Astrocyte (in vitro differentiated cells and primary cell): ENCODE results near the gene MAG. TPM values are rescaled to one million over a fixed set of nuclear protein-coding genes. Genes with fewer than 3 reads are reported as not detected.
"Not testable (repeated sequence)": the region's sequence is repeated elsewhere in the genome, so short reads cannot be mapped to it uniquely, and the experiment has no call there.

Experiments
- DNase-seq: peaks from one replicate; pipeline ENCODE4 v3.0.0-alpha.2; 2010; ENCODE audit warnings: low read depth
- FAIRE-seq: peaks from 2 replicates; lab custom pipeline; 2011; peaks lifted over from hg19 to GRCh38; lab: Jason Lieb, UNC
- H2AFZ ChIP-seq: 2 replicates; pipeline ENCODE4 v1.6.0; 2012; ENCODE audit warnings: low read depth, low read length, inconsistent platforms
- H3K27ac ChIP-seq: 2 replicates; pipeline ENCODE4 v1.5.1; 2011; ENCODE audit warnings: low read depth, low read length, inconsistent platforms
- H3K27me3 ChIP-seq: 2 replicates; pipeline ENCODE4 v1.6.0; 2011; ENCODE audit warnings: low read length, inconsistent platforms; ENCODE audit not compliant: insufficient read depth
- H3K36me3 ChIP-seq: 2 replicates; pipeline ENCODE4 v1.5.1; 2011; ENCODE audit warnings: low read length, inconsistent platforms; ENCODE audit not compliant: insufficient read depth
- H3K4me1 ChIP-seq: 2 replicates; pipeline ENCODE4 v1.5.1; 2011; ENCODE audit warnings: low read length, inconsistent platforms; ENCODE audit not compliant: insufficient read depth
- H3K4me2 ChIP-seq: 2 replicates; pipeline ENCODE4 v1.6.0; 2012; ENCODE audit warnings: low read length, inconsistent platforms
- H3K4me3 ChIP-seq: 2 replicates; pipeline ENCODE4 v1.5.1; 2011; ENCODE audit warnings: low read depth, mild to moderate bottlenecking, low read length, inconsistent platforms; ENCODE audit not compliant: insufficient read depth
- H3K79me2 ChIP-seq: 2 replicates; pipeline ENCODE4 v1.6.0; 2012; ENCODE audit warnings: mild to moderate bottlenecking, low read length, inconsistent platforms; ENCODE audit not compliant: insufficient read depth
- H3K9ac ChIP-seq: 2 replicates; pipeline ENCODE4 v1.6.0; 2012; ENCODE audit warnings: mild to moderate bottlenecking, low read length, inconsistent platforms
- H3K9me3 ChIP-seq: 2 replicates; pipeline ENCODE4 v1.5.1; 2012; ENCODE audit warnings: low read depth, mild to moderate bottlenecking, low read length, inconsistent platforms; ENCODE audit not compliant: insufficient read depth
- H4K20me1 ChIP-seq: 2 replicates; pipeline ENCODE4 v1.6.0; 2012; ENCODE audit warnings: low read length, inconsistent platforms; ENCODE audit not compliant: insufficient read depth
- H3K27ac Mint-ChIP-seq: one replicate; pipeline ENCODE4 v1.8.0; 2021; ENCODE audit warnings: mild to moderate bottlenecking, mixed read lengths; ENCODE audit not compliant: unreplicated experiment
- H3K27me3 Mint-ChIP-seq: one replicate; pipeline ENCODE4 v1.8.0; 2021; ENCODE audit warnings: low read depth, mixed read lengths; ENCODE audit not compliant: unreplicated experiment
- H3K36me3 Mint-ChIP-seq: one replicate; pipeline ENCODE4 v1.8.0; 2021; ENCODE audit warnings: low read depth, mixed read lengths; ENCODE audit not compliant: unreplicated experiment
- H3K4me1 Mint-ChIP-seq: one replicate; pipeline ENCODE4 v1.8.0; 2021; ENCODE audit warnings: low read depth, mixed read lengths; ENCODE audit not compliant: unreplicated experiment
- H3K4me3 Mint-ChIP-seq: one replicate; pipeline ENCODE4 v1.8.0; 2021; ENCODE audit warnings: mild to moderate bottlenecking, moderate library complexity, mixed read lengths; ENCODE audit not compliant: unreplicated experiment
- H3K9me3 Mint-ChIP-seq: one replicate; pipeline ENCODE4 v1.8.0; 2021; ENCODE audit warnings: mild to moderate bottlenecking, mixed read lengths; ENCODE audit not compliant: unreplicated experiment
- EZH2 ChIP-seq: IDR thresholded peaks from 2 replicates; pipeline ENCODE4 v1.6.1; 2012; ENCODE audit warnings: mild to moderate bottlenecking, low read length, inconsistent platforms; ENCODE audit not compliant: insufficient read depth
- total RNA-seq: library from RNA; stranded (reverse); gene quantifications from 2 replicates; pipeline ENCODE4 v1.2.1, GENCODE V29; 2021
- TF ChIP-seq, protein P1 (sequence below): IDR thresholded peaks from 2 replicates; pipeline ENCODE4 v1.5.1; 2011; ENCODE audit warnings: low read depth, mild to moderate bottlenecking, inconsistent platforms, low read length, moderate library complexity; ENCODE audit not compliant: insufficient read depth

Gene MAG
- total RNA-seq, 1 donor from 2014 or later = not detected

DNA sequence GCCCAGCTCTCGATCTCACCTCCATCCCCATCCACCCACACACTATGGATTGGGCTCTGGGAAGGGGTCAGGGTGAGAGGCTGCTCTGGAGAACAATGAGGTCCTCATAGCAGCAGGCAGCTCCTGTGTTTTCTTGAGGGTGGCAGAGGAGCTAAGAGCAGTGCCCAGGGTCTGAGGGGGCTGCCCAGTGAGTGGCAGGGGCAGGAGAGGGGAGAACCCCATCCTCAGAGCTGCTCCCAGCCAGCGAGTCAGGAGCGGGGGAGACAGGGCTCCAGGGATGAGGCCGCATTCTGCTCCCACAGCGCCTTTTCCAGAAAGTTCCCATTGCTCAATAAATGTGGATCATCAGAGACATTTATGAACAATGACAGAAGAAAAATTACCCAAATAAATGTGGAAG, 68.1 kb downstream of the MAG start:
- not testable (repeated sequence) for H3K4me1 Mint-ChIP-seq, H3K4me1 ChIP-seq, H3K27ac Mint-ChIP-seq, H3K36me3 Mint-ChIP-seq, H3K9me3 Mint-ChIP-seq, H3K36me3 ChIP-seq, H2AFZ ChIP-seq, H4K20me1 ChIP-seq, H3K27ac ChIP-seq, H3K4me3 ChIP-seq, DNase-seq, FAIRE-seq, H3K4me2 ChIP-seq, H3K9me3 ChIP-seq, H3K79me2 ChIP-seq, H3K9ac ChIP-seq, H3K4me3 Mint-ChIP-seq, H3K27me3 ChIP-seq
- peaks cover 26% of the 10 kb centered on the region for H3K27me3 Mint-ChIP-seq

DNA sequence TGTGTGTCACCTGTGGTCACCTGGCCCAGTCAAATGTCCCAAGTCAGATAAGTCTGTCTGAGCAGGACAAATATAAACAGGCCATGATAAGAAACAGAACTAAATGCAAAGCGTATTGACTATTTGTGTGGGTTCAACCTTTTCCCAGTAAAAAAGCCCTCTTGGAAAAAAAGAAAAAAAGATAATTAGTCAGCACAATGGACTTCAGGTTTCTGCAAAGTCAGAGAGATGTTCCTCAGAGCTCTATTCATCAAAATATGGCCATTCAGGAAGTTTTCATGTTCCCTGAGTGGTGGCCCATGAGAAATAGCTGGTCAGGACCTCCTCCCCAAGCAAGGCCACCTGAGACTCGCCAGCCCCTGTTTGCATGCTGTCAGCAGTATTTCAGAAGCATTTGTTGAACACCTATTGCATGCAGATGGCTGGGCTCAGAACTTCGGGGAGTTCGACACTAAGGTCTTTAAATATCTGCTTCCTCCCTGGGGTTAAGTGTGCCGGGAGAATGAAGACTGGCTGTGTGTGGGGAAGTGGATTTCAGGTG, 69.0 kb downstream of the MAG start:
- FAIRE-seq = no peak

DNA sequence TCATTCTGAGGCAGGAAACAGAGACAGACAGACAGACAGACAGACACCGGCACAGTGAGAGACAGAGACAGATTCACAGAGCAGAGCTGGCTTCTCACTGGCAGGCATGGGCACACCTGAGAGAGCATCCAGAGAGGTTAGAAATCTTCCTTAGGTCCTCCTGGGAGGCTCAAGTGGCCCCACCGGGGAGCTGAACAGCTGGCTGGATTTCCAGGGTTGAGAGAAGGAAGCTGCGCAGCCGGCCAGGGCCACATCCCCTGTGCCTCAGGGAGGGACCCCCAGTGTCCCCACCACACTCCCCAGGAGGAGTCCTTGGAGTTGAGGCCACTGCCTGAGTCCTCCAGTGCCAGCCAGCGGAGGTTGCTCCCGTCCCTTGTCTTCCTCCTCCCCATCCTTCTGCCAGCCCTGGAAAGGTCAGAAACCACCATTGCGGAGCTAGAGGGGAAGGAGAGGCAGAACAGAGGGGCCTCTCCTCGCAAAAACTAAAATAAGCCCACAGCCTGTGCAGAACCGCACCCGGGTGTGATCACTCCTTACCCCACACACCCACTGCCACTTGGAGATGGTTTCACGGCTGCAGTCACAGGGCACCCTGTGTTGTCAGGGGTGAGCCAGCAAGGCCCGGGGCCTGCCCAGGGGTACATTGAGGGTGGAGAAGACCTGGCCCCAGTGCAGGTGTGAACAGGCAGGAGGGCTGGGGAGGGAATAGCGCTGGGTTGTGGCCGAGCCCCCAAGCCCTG, 70.5 kb downstream of the MAG start:
- Mint-ChIP-seq H3K4me3 (no peak overlapping the region), H3K9me3 (no peaks in the 10 kb centered on the region), H3K27ac (no peak overlapping the region), H3K27me3 (peaks cover 21% of the 10 kb centered on the region), H3K36me3 (no peaks in the 10 kb centered on the region), H3K4me1 (no peaks in the 10 kb centered on the region)
- TF ChIP-seq EZH2 = no peak
- TF ChIP-seq, protein P1, sequence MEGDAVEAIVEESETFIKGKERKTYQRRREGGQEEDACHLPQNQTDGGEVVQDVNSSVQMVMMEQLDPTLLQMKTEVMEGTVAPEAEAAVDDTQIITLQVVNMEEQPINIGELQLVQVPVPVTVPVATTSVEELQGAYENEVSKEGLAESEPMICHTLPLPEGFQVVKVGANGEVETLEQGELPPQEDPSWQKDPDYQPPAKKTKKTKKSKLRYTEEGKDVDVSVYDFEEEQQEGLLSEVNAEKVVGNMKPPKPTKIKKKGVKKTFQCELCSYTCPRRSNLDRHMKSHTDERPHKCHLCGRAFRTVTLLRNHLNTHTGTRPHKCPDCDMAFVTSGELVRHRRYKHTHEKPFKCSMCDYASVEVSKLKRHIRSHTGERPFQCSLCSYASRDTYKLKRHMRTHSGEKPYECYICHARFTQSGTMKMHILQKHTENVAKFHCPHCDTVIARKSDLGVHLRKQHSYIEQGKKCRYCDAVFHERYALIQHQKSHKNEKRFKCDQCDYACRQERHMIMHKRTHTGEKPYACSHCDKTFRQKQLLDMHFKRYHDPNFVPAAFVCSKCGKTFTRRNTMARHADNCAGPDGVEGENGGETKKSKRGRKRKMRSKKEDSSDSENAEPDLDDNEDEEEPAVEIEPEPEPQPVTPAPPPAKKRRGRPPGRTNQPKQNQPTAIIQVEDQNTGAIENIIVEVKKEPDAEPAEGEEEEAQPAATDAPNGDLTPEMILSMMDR = no peak
- H3K27ac ChIP-seq = no peak overlapping the region
- H2AFZ ChIP-seq = no peak overlapping the region
- no peaks in the 10 kb centered on the region for H3K9me3 ChIP-seq
- H3K4me3 ChIP-seq = no peak overlapping the region
- H4K20me1 ChIP-seq = no peaks in the 10 kb centered on the region
- no peaks in the 10 kb centered on the region for H3K79me2 ChIP-seq
- no peak overlapping the region for H3K9ac ChIP-seq
- no peaks in the 10 kb centered on the region for H3K27me3 ChIP-seq
- no peak for DNase-seq
- H3K4me1 ChIP-seq = no peaks in the 10 kb centered on the region
- H3K4me2 ChIP-seq = no peak overlapping the region
- H3K36me3 ChIP-seq = no peaks in the 10 kb centered on the region
- no peak for FAIRE-seq

More for the DNA sequence above, 69.0 kb downstream of the MAG start:
- no peak overlapping the region for H3K27ac ChIP-seq
- H4K20me1 ChIP-seq = no peaks in the 10 kb centered on the region
- TF ChIP-seq, protein P1 = no peak
- TF ChIP-seq EZH2 = no peak
- DNase-seq = no peak
- Mint-ChIP-seq H3K9me3 (no peaks in the 10 kb centered on the region), H3K4me3 (no peak overlapping the region), H3K27me3 (peaks cover 24% of the 10 kb centered on the region), H3K27ac (no peak overlapping the region), H3K36me3 (no peaks in the 10 kb centered on the region), H3K4me1 (no peaks in the 10 kb centered on the region)
- no peaks in the 10 kb centered on the region for H3K4me1 ChIP-seq
- H3K27me3 ChIP-seq = no peaks in the 10 kb centered on the region
- H3K9me3 ChIP-seq = no peaks in the 10 kb centered on the region
- H3K36me3 ChIP-seq = no peaks in the 10 kb centered on the region
- H3K79me2 ChIP-seq = no peaks in the 10 kb centered on the region
- no peak overlapping the region for H3K9ac ChIP-seq
- no peak overlapping the region for H3K4me3 ChIP-seq
- H2AFZ ChIP-seq = no peak overlapping the region
- no peak overlapping the region for H3K4me2 ChIP-seq
